HFFc6 (cell line): Measurements from ENCODE around the gene MBNL2. TPM values are rescaled to one million over a fixed set of nuclear protein-coding genes. Genes with fewer than 3 reads are reported as not detected.
A peak's percentile ranks its signal among the peaks of the same experiment; 100 is the strongest.

Experiments used
- DNase-seq: peaks from one replicate; pipeline ENCODE4 v3.0.0-alpha.2; 2018
- H3K27ac Mint-ChIP-seq: 2 replicates; pipeline ENCODE4 v1.8.0; 2020; ENCODE audit warnings: mild to moderate bottlenecking, mixed read lengths
- H3K27me3 Mint-ChIP-seq: 2 replicates; pipeline ENCODE4 v1.8.0; 2021; ENCODE audit warnings: mild to moderate bottlenecking, moderate library complexity, mixed read lengths; ENCODE audit not compliant: insufficient read depth
- H3K36me3 Mint-ChIP-seq: 2 replicates; pipeline ENCODE4 v1.8.0; 2021; ENCODE audit warnings: low read depth, mixed read lengths
- H3K4me1 Mint-ChIP-seq: 2 replicates; pipeline ENCODE4 v1.8.0; 2020; ENCODE audit warnings: low read depth, mixed read lengths
- H3K4me3 Mint-ChIP-seq: 2 replicates; pipeline ENCODE4 v1.8.0; 2020; ENCODE audit warnings: mild to moderate bottlenecking, moderate library complexity, mixed read lengths
- H3K9me3 Mint-ChIP-seq: 2 replicates; pipeline ENCODE4 v1.8.0; 2020; ENCODE audit warnings: mild to moderate bottlenecking, mixed read lengths
- total RNA-seq, 6 experiments: library from RNA; stranded (reverse); fragmentation: NEBNext Ultra II Directional; extraction: Animal tissue kit (Norgen Biotek cat#: 25700); gene quantifications; 2 replicates in 1 of 6; 3 replicates in 5 of 6; pipeline ENCODE4 v1.2.3, GENCODE V29; 2021
- TF ChIP-seq, protein P1 (sequence below): fragments of 200-600 bp; sonication (generic); IDR thresholded peaks from 2 replicates; pipeline ENCODE4 v1.5.0; 2021; ENCODE audit warnings: antibody characterized with exemption, mild to moderate bottlenecking

Gene MBNL2
- total RNA-seq, 6 experiments from 2014 or later = 78.5 to 138 (median 99.8) TPM

- Mint-ChIP-seq H3K36me3 (peaks cover 9% of the 10 kb centered on the region), H3K9me3 (no peaks in the 10 kb centered on the region), H3K27ac (no peak overlapping the region), H3K4me1 (peaks cover 58% of the 10 kb centered on the region), H3K4me3 (no peak overlapping the region), H3K27me3 (peaks cover 4% of the 10 kb centered on the region)
- no peak for DNase-seq
- TF ChIP-seq, protein P1, sequence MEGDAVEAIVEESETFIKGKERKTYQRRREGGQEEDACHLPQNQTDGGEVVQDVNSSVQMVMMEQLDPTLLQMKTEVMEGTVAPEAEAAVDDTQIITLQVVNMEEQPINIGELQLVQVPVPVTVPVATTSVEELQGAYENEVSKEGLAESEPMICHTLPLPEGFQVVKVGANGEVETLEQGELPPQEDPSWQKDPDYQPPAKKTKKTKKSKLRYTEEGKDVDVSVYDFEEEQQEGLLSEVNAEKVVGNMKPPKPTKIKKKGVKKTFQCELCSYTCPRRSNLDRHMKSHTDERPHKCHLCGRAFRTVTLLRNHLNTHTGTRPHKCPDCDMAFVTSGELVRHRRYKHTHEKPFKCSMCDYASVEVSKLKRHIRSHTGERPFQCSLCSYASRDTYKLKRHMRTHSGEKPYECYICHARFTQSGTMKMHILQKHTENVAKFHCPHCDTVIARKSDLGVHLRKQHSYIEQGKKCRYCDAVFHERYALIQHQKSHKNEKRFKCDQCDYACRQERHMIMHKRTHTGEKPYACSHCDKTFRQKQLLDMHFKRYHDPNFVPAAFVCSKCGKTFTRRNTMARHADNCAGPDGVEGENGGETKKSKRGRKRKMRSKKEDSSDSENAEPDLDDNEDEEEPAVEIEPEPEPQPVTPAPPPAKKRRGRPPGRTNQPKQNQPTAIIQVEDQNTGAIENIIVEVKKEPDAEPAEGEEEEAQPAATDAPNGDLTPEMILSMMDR = no peak
Observed at GRCh38 chr13:97392020-97392419, 169.9 kb downstream of the MBNL2 start.

- TF ChIP-seq, protein P1 = no peak
- no peak for DNase-seq
- H3K36me3 Mint-ChIP-seq = no peaks in the 10 kb centered on the region
- 0 out of 2 replicates have a peak overlapping the region, but pooled peaks have one; percentile 4 for H3K27ac Mint-ChIP-seq
- no peak overlapping the region for H3K4me3 Mint-ChIP-seq
- peaks cover 2% of the 10 kb centered on the region; the same call in 1 of the 2 replicates for H3K27me3 Mint-ChIP-seq
- H3K4me1 Mint-ChIP-seq = peaks cover 45% of the 10 kb centered on the region
- H3K9me3 Mint-ChIP-seq = no peaks in the 10 kb centered on the region
Observed at GRCh38 chr13:97394542-97394941, 172.4 kb downstream of the MBNL2 start.

DNA sequence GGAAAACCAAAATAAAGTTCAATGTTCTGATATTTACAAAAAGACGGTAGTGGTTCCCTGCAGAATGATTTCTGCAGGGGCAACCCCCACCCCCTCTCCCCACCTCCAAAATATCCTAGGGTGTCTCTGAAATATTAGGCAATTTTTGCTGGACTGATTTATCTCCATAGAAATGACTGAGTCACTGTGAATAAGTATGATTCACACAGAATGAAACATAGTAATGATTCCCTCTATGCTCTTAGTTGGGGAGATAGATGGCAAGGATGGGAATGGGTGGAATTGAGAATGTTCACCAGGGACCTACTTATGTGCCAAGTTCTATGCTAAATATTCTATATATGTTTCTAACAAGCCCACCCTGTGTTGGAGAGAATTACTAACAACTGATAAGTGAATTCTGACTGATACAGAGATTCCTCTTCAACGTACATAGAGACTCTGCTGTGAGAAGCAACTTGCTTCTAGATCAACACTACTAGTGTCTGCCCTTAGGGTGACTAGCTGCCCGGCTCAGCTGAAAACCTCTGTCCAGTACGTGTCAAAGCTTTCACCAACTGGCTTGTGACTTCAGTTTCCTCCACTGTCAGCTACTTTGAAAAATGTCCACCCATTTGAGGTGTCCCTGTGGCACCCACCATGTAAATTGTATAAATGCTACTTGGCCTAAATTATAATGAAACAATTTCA is 173.5 kb downstream of the MBNL2 start:
- H3K4me1 Mint-ChIP-seq = peaks cover 40% of the 10 kb centered on the region
- peak overlapping the region; percentile 67 for H3K27ac Mint-ChIP-seq
- no peak overlapping the region for H3K4me3 Mint-ChIP-seq
- H3K9me3 Mint-ChIP-seq = no peaks in the 10 kb centered on the region
- TF ChIP-seq, protein P1 = no peak
- H3K36me3 Mint-ChIP-seq = no peaks in the 10 kb centered on the region
- DNase-seq = peak; percentile 46
- H3K27me3 Mint-ChIP-seq = peaks cover 2% of the 10 kb centered on the region; the same call in 1 of the 2 replicates

DNA sequence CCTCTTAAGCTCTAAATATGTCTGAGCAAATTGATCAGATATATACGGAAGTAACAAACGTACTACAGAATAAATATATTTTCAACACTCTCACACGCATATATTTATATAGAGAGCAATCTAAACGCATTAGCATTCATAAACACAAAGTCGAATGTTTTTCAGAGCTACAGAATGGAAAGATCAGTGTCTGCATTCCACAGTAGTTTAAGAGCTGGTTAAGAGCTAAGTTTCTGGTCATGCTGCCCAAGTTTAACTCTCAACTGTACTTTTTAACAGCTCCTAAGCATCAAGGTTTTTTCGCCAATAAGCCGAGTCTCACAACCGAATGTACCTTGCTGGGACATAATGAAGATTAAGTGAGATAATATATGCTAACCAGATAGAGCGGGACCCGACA is 175.1 kb downstream of the MBNL2 start:
- TF ChIP-seq, protein P1 = no peak
- peaks cover 5% of the 10 kb centered on the region; the same call in 1 of the 2 replicates for H3K36me3 Mint-ChIP-seq
- H3K4me3 Mint-ChIP-seq = no peak overlapping the region; the same call in 1 of the 2 replicates
- DNase-seq = no peak
- H3K4me1 Mint-ChIP-seq = peaks cover 28% of the 10 kb centered on the region
- no peaks in the 10 kb centered on the region for H3K9me3 Mint-ChIP-seq
- H3K27ac Mint-ChIP-seq = no peak overlapping the region
- peaks cover 2% of the 10 kb centered on the region; the same call in 1 of the 2 replicates for H3K27me3 Mint-ChIP-seq

DNA sequence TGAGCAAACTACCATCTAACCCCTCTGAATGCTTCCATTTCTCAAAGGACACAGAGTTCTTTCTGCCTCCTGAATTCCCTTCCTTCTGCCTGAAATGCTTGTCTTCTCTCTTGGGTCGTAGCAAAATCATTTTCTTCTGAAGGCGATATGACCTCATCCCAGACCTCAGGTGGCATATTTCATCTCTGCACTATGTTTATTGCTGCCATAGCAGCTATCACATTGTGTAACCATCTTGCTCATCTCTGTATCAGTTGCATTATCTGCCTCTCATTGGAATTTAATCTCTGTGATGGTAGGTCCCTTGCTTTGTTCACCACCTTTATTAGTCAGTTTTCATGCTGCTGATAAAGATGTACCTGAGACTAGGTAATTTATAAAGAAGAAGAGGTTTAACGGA is 179.3 kb downstream of the MBNL2 start:
- Mint-ChIP-seq H3K4me3 (no peak overlapping the region), H3K36me3 (peaks cover 5% of the 10 kb centered on the region; the same call in 1 of the 2 replicates), H3K4me1 (peaks cover 16% of the 10 kb centered on the region), H3K27ac (no peak overlapping the region), H3K27me3 (peaks cover 3% of the 10 kb centered on the region), H3K9me3 (no peaks in the 10 kb centered on the region)
- TF ChIP-seq, protein P1 = no peak
- DNase-seq = no peak
